Urothelium cell line (cell line): ENCODE data around the gene MTCL1.

Experiments used
- DNase-seq: peaks from one replicate; pipeline ENCODE4 v3.0.0; 2011; ENCODE audit warnings: low spot score, mixed read lengths
- FAIRE-seq: peaks from 2 replicates; lab custom pipeline; 2011; peaks lifted over from hg19 to GRCh38; lab: Jason Lieb, UNC

MTCL1 gene

GRCh38 chr18:8705238-8705960 lies at the start of gene MTCL1:
MTCL1 (plus strand) TSS chr18:8705556; CDS start chr18:8705661, 105 bp downstream.
- peak; percentile 70 for FAIRE-seq
- DNase-seq: peak; percentile 88

- DNase-seq (no peak), FAIRE-seq (no peak)
Measured at GRCh38 chr18:8656232-8656631, 49.1 kb upstream of the MTCL1 start.

- FAIRE-seq: peak; percentile 84
- no peak for DNase-seq
Measured at GRCh38 chr18:8657050-8657820, 48.1 kb upstream of the MTCL1 start.

GRCh38 chr18:8657873-8658470 lies 47.4 kb upstream of the MTCL1 start:
- DNase-seq (peak; percentile 89), FAIRE-seq (peak; percentile 80)

DNA sequence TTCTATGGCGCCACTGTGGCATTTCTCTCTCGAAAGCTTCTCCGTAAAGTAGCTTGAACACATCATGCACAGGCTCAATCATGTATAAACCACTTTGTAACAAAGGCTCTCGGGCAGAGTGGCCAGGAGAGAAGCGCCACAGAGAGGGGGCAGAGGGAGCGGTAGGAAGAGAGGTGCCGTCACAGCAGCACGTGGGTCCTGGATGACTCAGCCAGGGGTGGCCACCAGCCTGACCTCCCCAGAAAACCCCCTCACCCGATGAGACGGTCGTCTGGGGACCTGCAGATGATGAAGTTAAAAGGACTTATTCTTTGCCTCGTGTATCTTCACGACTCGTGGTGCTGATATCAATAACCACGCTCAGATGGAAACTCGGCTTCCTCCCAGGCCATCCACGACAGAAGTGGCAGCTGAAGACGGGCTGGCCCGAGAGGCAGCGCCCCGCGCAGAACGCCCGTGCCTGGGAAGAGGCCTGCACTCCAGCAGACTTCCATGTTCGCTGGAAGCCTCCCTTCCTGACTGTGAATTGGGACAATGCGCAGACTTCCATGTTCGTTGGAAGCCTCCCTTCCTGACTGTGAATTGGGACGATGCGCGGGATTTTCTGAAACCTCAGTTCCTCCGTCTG lies 46.4 kb upstream of the MTCL1 start:
- peak; percentile 49 for DNase-seq

GRCh38 chr18:8659609-8660242 lies 45.6 kb upstream of the MTCL1 start:
- FAIRE-seq: no peak
- no peak for DNase-seq

More for the DNA sequence above, 46.4 kb upstream of the MTCL1 start:
- FAIRE-seq: no peak

GRCh38 chr18:8660316-8660715 lies 45.0 kb upstream of the MTCL1 start:
- FAIRE-seq (no peak), DNase-seq (no peak)

DNA sequence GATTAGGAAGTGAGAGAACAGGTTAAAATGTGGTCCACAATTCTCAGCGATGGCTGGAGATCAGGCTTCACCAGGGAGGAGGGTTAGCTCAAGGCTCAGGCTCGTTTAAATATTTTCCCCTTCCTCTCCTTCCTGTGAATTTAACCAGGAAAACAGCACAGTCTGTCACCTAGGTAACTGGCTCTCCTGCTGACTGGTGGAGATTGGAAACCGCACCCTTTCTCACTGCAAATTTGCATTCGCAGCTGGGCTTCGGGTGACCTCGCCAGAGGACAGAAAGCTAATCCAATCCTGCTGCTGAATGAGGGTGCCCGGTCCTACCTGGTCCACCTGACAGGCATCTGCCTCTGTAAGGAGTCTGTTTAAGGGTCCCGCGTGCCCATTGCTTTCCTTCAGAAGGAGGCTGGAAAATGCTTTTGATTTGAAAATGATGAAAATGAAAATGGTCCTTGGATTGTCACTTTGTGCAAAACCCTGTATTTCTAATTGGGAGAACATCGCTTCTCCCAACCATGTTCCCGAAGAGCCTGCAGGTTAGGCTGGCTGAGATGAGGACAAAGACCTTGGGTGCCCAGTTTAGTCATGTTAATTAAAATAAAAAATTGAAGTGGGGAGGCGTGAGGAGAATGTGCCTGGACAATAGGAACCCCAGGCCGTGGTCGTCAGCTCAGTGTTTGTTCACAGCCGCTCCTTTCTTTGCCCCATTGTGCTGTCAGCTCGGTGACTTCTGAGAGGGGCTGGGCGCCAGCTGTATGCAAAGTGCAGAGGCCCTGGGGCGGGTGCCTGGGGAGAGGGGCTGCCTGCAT lies 43.4 kb upstream of the MTCL1 start:
- DNase-seq (peak; percentile 62), FAIRE-seq (peak; percentile 42)

GRCh38 chr18:8662560-8663255 lies 42.6 kb upstream of the MTCL1 start:
- DNase-seq: no peak
- FAIRE-seq: no peak

GRCh38 chr18:8667846-8668245 lies 37.5 kb upstream of the MTCL1 start:
- no peak for FAIRE-seq
- DNase-seq: no peak

- DNase-seq (no peak), FAIRE-seq (peak; percentile 23)
Measured at GRCh38 chr18:8668381-8668780, 37.0 kb upstream of the MTCL1 start.

DNA sequence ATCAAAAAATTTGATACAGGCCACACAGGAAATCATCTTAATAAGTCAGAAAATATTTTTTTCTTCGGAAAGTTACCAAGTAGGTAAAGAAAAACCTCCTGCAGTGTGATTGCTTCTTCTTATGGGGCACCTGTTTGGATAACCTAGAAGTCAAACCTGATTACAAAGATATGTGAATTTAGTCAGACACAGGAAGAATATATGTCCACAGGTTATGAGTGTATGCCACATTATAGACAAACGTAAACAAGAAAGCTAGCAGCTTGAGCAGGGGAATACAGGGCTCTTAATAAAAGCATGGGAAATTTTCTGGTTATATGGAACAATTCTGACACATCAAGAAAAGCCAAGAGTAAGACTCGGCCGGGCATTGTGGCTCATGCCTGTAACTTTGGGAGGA lies 35.8 kb upstream of the MTCL1 start:
- FAIRE-seq: no peak

DNA sequence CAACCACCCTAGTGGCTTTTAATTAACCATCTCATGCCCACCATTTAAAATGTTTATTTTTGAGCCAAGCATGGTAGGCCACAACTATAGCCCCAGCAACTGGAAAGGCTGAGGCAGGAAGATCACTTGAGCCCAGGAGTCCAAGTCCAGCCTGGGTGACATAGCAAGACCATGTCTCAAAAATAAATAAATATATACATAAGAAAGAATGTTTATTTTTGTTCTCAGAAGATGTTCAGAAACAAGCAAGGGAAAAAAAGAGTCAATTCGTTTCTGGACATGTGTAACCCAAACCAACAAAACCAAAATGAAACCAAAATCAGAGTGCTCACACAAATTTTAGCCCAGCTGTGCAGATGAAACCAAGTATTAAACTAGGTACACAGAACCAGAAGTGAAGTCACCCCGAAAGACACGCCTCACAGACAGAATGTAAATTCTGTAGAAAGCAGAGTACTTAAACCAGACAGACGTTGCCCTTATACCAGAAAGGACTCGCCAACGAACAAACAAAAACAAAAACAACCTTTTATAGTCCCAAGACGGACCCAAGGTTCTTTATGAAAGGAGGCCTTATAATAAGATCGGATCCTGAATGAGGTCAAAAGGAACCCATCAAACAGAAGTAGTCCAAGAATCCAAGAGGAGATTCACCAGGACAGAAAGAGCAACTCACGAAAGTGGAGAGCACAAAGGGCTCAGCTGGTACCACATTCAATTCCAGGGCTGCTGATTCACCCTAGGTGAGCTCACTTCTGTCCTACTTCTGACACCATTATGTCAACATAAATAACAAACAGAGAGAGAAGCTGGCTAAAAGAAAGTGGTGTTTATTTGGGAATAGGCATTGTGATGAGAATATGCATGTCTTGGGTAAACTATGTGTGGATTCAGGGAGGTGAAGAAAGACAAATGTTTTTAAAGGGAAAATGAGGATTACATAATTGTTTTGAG lies 31.8 kb upstream of the MTCL1 start:
- FAIRE-seq: no peak
- peak; percentile 45 for DNase-seq

More for the DNA sequence above, 35.8 kb upstream of the MTCL1 start:
- DNase-seq: no peak

GRCh38 chr18:8675057-8675456 lies 30.3 kb upstream of the MTCL1 start:
- no peak for FAIRE-seq

DNA sequence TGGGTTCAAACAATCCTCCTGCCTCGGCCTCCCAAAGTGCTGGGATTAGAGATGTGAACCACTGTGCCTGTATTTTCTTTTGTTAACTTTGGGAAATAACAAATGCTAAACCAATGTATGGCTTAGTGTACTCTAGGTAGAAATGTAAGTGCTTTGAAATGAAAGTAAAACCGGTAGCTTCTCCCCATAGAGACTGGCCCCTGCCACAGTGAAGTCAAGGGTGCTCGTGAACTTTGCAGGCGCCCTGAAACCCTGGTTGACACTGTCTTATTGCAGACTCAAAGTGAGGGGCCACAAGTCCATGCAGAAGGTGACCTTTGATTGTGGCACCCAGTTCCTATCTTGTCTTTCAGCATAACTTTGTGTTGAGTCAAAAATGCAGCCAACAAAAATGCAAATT lies 24.2 kb upstream of the MTCL1 start:
- DNase-seq: no peak
- no peak for FAIRE-seq

More at GRCh38 chr18:8675057-8675456, 30.3 kb upstream of the MTCL1 start:
- DNase-seq: no peak

DNA sequence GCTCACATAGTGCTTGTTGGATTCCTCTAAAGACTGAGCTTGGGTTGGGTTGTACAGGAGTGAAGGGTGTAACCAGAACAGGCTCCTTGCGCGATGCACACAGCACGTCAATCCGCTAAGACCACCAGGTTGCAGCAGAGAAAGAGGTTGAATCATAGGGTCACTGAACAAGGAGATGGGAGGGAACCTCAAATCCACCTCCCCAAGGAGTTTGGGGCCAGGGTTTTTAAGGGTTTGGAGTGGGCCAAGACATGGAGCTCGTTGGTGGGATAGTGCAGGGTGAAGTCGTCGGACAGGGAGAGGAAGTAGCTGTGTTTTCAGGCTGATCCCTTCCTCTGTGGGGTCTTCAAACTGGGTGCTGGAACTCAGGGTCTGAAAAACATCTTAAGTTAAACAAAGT lies 20.8 kb upstream of the MTCL1 start:
- FAIRE-seq: no peak
- DNase-seq: no peak

- no peak for FAIRE-seq
- DNase-seq: no peak
Measured at GRCh38 chr18:8685141-8685913, 20.0 kb upstream of the MTCL1 start.

- DNase-seq: no peak
- FAIRE-seq: no peak
Measured at GRCh38 chr18:8685914-8686216, 19.5 kb upstream of the MTCL1 start.
